ENCODE data around the gene DHX8. TPM values are rescaled to one million over a fixed set of nuclear protein-coding genes. Genes with fewer than 3 reads are reported as not detected.

The DHX8 gene
- total and polyA plus RNA-seq, 2 of the 4 experiments (the other 2 are of a cell fraction) = 21.8 to 50.0 TPM

- no peak for TF ChIP-seq USF2 (IDR thresholded peaks at IDR 0.05; ENCODE audit: low read depth, low read length)
- TF ChIP-seq BHLHE40 (IDR thresholded peaks at IDR 0.05; ENCODE audit: low read depth, low read length) = no peak
- no peak for TF ChIP-seq NFE2L2 (IDR thresholded peaks at IDR 0.05; ENCODE audit: low read depth, low read length)
- TF ChIP-seq FOS (IDR thresholded peaks at IDR 0.05; ENCODE audit: low read depth, low read length) = no peak
- TF ChIP-seq CHD1 (IDR thresholded peaks at IDR 0.05; ENCODE audit: low read depth, low read length) = no peak
These were observed 84.8 kb downstream of the DHX8 start (continued) for GRCh38 chr17:43568506-43569082.

GRCh38 chr17:43570518-43570928 is 86.7 kb downstream of the DHX8 start:
- intact Hi-C loops (cut with micrococcal nuclease) = no loop called here

More at GRCh38 chr17:43570518-43570928, 86.7 kb downstream of the DHX8 start:
- DNase-seq (peak; percentile 86), ATAC-seq (ENCODE audit: low read depth) (peak; percentile 76)
- H3K9me1 ChIP-seq (ENCODE audit: insufficient read depth, low read length) = peaks cover 4% of the 10 kb centered on the region
- in situ Hi-C loops (cut with MboI; ENCODE audit: low sequenced_read_pairs) (no loop called here), dilution Hi-C loops (cut with HindIII; ENCODE audit: low sequenced_read_pairs, unreplicated experiment) (no loop called here)
- TF ChIP-seq FOS (IDR thresholded peaks at IDR 0.05; ENCODE audit: low read depth, low read length) = peak; percentile 58
- TF ChIP-seq MXI1 (IDR thresholded peaks at IDR 0.05; ENCODE audit: borderline replicate concordance, low read depth, low read length) = no peak
- TF ChIP-seq RCOR1 (IDR thresholded peaks at IDR 0.05; ENCODE audit: insufficient replicate concordance, low read length) = peak; percentile 96
- TF ChIP-seq USF2 (IDR thresholded peaks at IDR 0.05; ENCODE audit: low read depth, low read length) = no peak
- no peak for TF ChIP-seq CHD1 (IDR thresholded peaks at IDR 0.05; ENCODE audit: low read depth, low read length)
- no peak for TF ChIP-seq POLR2A (IDR thresholded peaks at IDR 0.05; ENCODE audit: low read depth, low read length)
- no peak for TF ChIP-seq BHLHE40 (IDR thresholded peaks at IDR 0.05; ENCODE audit: low read depth, low read length)
- no peak overlapping the region for H3K18ac ChIP-seq (ENCODE audit: low read depth, low read length)
- H3K27me3 ChIP-seq (ENCODE audit: control insufficient read depth, insufficient read depth, low read length) = no peaks in the 10 kb centered on the region
- POLR2A ChIA-PET (ENCODE audit: unreplicated experiment) = interaction anchor here (0.5 to 0.6 kb wide), 4 partner anchors 87 to 917 kb away, joined by 3 read pairs; partner anchors contain the start of gene DHX8
- H3K4ac ChIP-seq (ENCODE audit: low read depth, low read length) = no peak overlapping the region
- H4K91ac ChIP-seq (ENCODE audit: insufficient read depth, low read depth, low read length) = no peak overlapping the region
- H3K4me3 ChIP-seq (ENCODE audit: insufficient read depth, low read depth, low read length) = no peak overlapping the region
- no peaks in the 10 kb centered on the region for H3K9me3 ChIP-seq (ENCODE audit: control insufficient read depth, insufficient read depth, low read length)
- no peaks in the 10 kb centered on the region for H3K79me1 ChIP-seq (ENCODE audit: low read depth in 1 of 2, low read length in 2 of 2)
- H2BK120ac ChIP-seq (ENCODE audit: low read depth, low read length) = no peak overlapping the region
- no peaks in the 10 kb centered on the region for H3K36me3 ChIP-seq (ENCODE audit: control insufficient read depth, insufficient read depth, low read length)
- H3K56ac ChIP-seq (ENCODE audit: extremely low read depth, insufficient read depth, low read length) = no peak overlapping the region
- H3K4me1 ChIP-seq (ENCODE audit: control insufficient read depth, insufficient read depth, low read length) = peaks cover 2% of the 10 kb centered on the region
- no peak overlapping the region for H3K9ac ChIP-seq (ENCODE audit: low read depth, low read length)
- H2AK9ac ChIP-seq (replicated peaks; ENCODE audit: low read depth, low read length, poor library complexity) = no peak overlapping the region
- peaks cover 3% of the 10 kb centered on the region; the same call in 1 of the 2 replicates for H4K20me1 ChIP-seq (ENCODE audit: insufficient read depth, low read length)
- no peak overlapping the region for H3K23ac ChIP-seq (ENCODE audit: low read depth, low read length)
- no peak overlapping the region for H4K8ac ChIP-seq (ENCODE audit: low read depth in 2 of 2, low read length in 2 of 2)
- H2AK5ac ChIP-seq (ENCODE audit: low read depth, low read length) = no peak overlapping the region
- no peak overlapping the region for H3K14ac ChIP-seq (replicated peaks; ENCODE audit: low read depth, low read length)
- no peak overlapping the region for H3K27ac ChIP-seq (ENCODE audit: insufficient read depth, low read length)
- H4K5ac ChIP-seq (ENCODE audit: low read depth, low read length) = no peak overlapping the region
- H2AFZ ChIP-seq (replicated peaks; ENCODE audit: low read length, poor library complexity) = no peak overlapping the region
- WGBS, 2 experiments (ENCODE audit: extremely low coverage in 2 of 2, insufficient read length in 1 of 2) = 20% methylated on average over 1 of the region's 3 CpGs; no CpG with 5 or more reads in 1 of the 2 experiments
- BruUV-seq (replicated peaks) = no TSS peak
- CTCF ChIA-PET = interaction anchor here (1.0 to 1.4 kb wide), 3 partner anchors 44 to 106 kb away, joined by 3 to 6 read pairs (median 4); no protein-coding TSS in a partner anchor
- H2BK5ac ChIP-seq (ENCODE audit: low read depth, low read length, poor library complexity, severe bottlenecking) = no peak overlapping the region
- H3K4me2 ChIP-seq (ENCODE audit: low read depth, low read length) = no peak overlapping the region
- H2BK20ac ChIP-seq (ENCODE audit: low read depth, low read length) = no peak overlapping the region
- no peak overlapping the region for H2BK15ac ChIP-seq (ENCODE audit: low read depth, low read length)
